Esophagus muscularis mucosa (tissue), 3 donors: Measurements from ENCODE around the gene GTF2H3.

ENCODE experiments used
- POLR2A ChIP-seq: fragments of 450-650 bp; IDR thresholded peaks from one replicate; pipeline ENCODE4 v1.6.1; 2017; ENCODE audit warnings: antibody characterized with exemption, moderate library complexity, mild to moderate bottlenecking, low read depth
- POLR2AphosphoS5 ChIP-seq, 2 donors: sonication (generic); formaldehyde crosslinking; IDR thresholded peaks; one replicate each; pipeline ENCODE4 v1.6.1; 2017; ENCODE audit warnings: antibody characterized with exemption in 2 of 2
- TF ChIP-seq, protein P1 (sequence below), 3 experiments: fragments of 200-600 bp in 2 of 3; fragments of 450-650 bp in 1 of 3; sonication (generic) in 2 of 3; IDR thresholded peaks; one replicate each; pipeline ENCODE4 v1.5.1; 2017 to 2019; ENCODE audit warnings: antibody characterized with exemption in 3 of 3, mild to moderate bottlenecking in 2 of 3, moderate library complexity in 1 of 3

- TF ChIP-seq POLR2AphosphoS5 (IDR thresholded peaks at IDR 0.05) (no peak), POLR2A (no peak)
- TF ChIP-seq, protein P1, sequence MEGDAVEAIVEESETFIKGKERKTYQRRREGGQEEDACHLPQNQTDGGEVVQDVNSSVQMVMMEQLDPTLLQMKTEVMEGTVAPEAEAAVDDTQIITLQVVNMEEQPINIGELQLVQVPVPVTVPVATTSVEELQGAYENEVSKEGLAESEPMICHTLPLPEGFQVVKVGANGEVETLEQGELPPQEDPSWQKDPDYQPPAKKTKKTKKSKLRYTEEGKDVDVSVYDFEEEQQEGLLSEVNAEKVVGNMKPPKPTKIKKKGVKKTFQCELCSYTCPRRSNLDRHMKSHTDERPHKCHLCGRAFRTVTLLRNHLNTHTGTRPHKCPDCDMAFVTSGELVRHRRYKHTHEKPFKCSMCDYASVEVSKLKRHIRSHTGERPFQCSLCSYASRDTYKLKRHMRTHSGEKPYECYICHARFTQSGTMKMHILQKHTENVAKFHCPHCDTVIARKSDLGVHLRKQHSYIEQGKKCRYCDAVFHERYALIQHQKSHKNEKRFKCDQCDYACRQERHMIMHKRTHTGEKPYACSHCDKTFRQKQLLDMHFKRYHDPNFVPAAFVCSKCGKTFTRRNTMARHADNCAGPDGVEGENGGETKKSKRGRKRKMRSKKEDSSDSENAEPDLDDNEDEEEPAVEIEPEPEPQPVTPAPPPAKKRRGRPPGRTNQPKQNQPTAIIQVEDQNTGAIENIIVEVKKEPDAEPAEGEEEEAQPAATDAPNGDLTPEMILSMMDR (IDR thresholded peaks at IDR 0.05) = no peak
Observed at GRCh38 chr12:123657211-123657610, 23.6 kb downstream of the GTF2H3 start.
